Keratinocyte (primary cell): ENCODE measurements around the gene GTF2H1. TPM values are rescaled to one million over a fixed set of nuclear protein-coding genes. Genes with fewer than 3 reads are reported as not detected.

ENCODE experiments used
- DNase-seq: peaks from one replicate; pipeline ENCODE4 v3.0.0-alpha.2; 2011; ENCODE audit warnings: low read depth, missing footprints, low spot score
- FAIRE-seq: peaks from 2 replicates; lab custom pipeline; 2011; peaks lifted over from hg19 to GRCh38; lab: Jason Lieb, UNC
- H2AFZ ChIP-seq: 2 replicates; pipeline ENCODE4 v1.6.0; 2012; ENCODE audit warnings: low read length, control low read depth, inconsistent platforms; ENCODE audit not compliant: control insufficient read depth
- H3K27ac ChIP-seq: 2 replicates; pipeline ENCODE4 v1.5.1; 2011; ENCODE audit warnings: low read length; ENCODE audit not compliant: control insufficient read depth, insufficient read depth
- H3K27me3 ChIP-seq: 3 replicates; pipeline ENCODE4 v1.6.0; 2011; ENCODE audit warnings: low read length; ENCODE audit not compliant: control insufficient read depth, insufficient read depth; ENCODE audit errors: extremely low read depth
- H3K36me3 ChIP-seq, 2 experiments: 2 replicates in 1 of 2; 3 replicates in 1 of 2; pipeline ENCODE4 v1.5.1; 2011; ENCODE audit warnings: low read length in 2 of 2, mild to moderate bottlenecking in 1 of 2; ENCODE audit not compliant: control insufficient read depth in 2 of 2, insufficient read depth in 2 of 2; ENCODE audit errors: extremely low read depth in 1 of 2
- H3K4me1 ChIP-seq: 3 replicates; pipeline ENCODE4 v1.5.1; 2011; ENCODE audit warnings: low read length; ENCODE audit not compliant: control insufficient read depth, insufficient read depth; ENCODE audit errors: extremely low read depth
- H3K4me2 ChIP-seq: 3 replicates; pipeline ENCODE4 v1.6.0; 2011; ENCODE audit warnings: low read depth, low read length; ENCODE audit not compliant: control insufficient read depth, insufficient read depth; ENCODE audit errors: extremely low read depth
- H3K4me3 ChIP-seq, 3 experiments: fragments of 200-600 bp in 1 of 3; sonication (generic) in 1 of 3; 2 replicates in 2 of 3; 3 replicates in 1 of 3; pipeline ENCODE4 v1.5.1; 2011 to 2016; ENCODE audit warnings: low read length in 3 of 3, mild to moderate bottlenecking in 3 of 3, control low read depth in 2 of 3, inconsistent platforms in 1 of 3, low read depth in 1 of 3, mixed read lengths in 1 of 3, mixed run types in 1 of 3, moderate library complexity in 1 of 3; ENCODE audit not compliant: control insufficient read depth in 2 of 3, insufficient read depth in 2 of 3; ENCODE audit errors: extremely low read depth in 1 of 3
- H3K79me2 ChIP-seq: 2 replicates; pipeline ENCODE4 v1.6.0; 2012; ENCODE audit warnings: low read length; ENCODE audit not compliant: control insufficient read depth, insufficient read depth
- H3K9ac ChIP-seq: 3 replicates; pipeline ENCODE4 v1.6.0; 2011; ENCODE audit warnings: low read length; ENCODE audit not compliant: control insufficient read depth, insufficient read depth; ENCODE audit errors: extremely low read depth
- H3K9me1 ChIP-seq: 3 replicates; pipeline ENCODE4 v1.6.0; 2011; ENCODE audit warnings: low read length; ENCODE audit not compliant: control insufficient read depth, insufficient read depth; ENCODE audit errors: extremely low read depth
- H3K9me3 ChIP-seq: 2 replicates; pipeline ENCODE4 v1.5.1; 2012; ENCODE audit warnings: low read depth, low read length; ENCODE audit not compliant: control insufficient read depth
- H4K20me1 ChIP-seq: 3 replicates; pipeline ENCODE4 v1.6.0; 2011; ENCODE audit warnings: low read length; ENCODE audit not compliant: control insufficient read depth, insufficient read depth; ENCODE audit errors: extremely low read depth
- CTCF ChIP-seq, 3 experiments: IDR thresholded peaks in 1 of 3; conservative IDR thresholded peaks in 1 of 3; optimal IDR thresholded peaks in 1 of 3; 2 replicates in 2 of 3; 3 replicates in 1 of 3; pipeline versions ENCODE3 to v1.5.1; 2011; ENCODE audit warnings: low read length in 3 of 3, mild to moderate bottlenecking in 3 of 3, moderate library complexity in 2 of 3, control low read depth in 1 of 3, inconsistent platforms in 1 of 3; ENCODE audit not compliant: insufficient read depth in 2 of 3; ENCODE audit errors: extremely low read depth in 1 of 3
- EZH2 ChIP-seq: IDR thresholded peaks from one replicate; pipeline ENCODE4 v1.6.1; 2012; ENCODE audit warnings: inconsistent platforms, mild to moderate bottlenecking, low read length, moderate library complexity
- dilution Hi-C: fragments of 300-500 bp; cut with MboI; formaldehyde crosslinking; loops from one replicate; pipeline ENCODE4 v1.7.0; 2020; ENCODE audit warnings: low sequenced_read_pairs; ENCODE audit not compliant: extremely low pct_ligation_motif_present
- polyA plus RNA-seq, 5 experiments: library from polyadenylated mRNA; depleted of rRNA in 3 of 5; stranded (reverse) in 3 of 5; stranded (forward) in 1 of 5; unstranded in 1 of 5; fragments of >200 nt; gene quantifications; 1 replicate in 1 of 5; 2 replicates in 3 of 5; 3 replicates in 1 of 5; pipeline versions ENCODE4 v1.2.1 to v1.2.3, GENCODE V29; 2011 to 2012; ENCODE audit warnings: missing spikeins in 2 of 5, low read depth in 1 of 5, low replicate concordance in 1 of 5

The GTF2H1 gene
- polyA plus RNA-seq, 1 donor (not counting 4 experiments of a cell fraction or from before 2014, with no cell fraction given): 42.1 TPM

GRCh38 chr11:18361154-18361553 lies 38.8 kb downstream of the GTF2H1 start:
- Histone ChIP-seq H2AFZ (no peak overlapping the region), H3K4me1 (no peaks in the 10 kb centered on the region), H3K27me3 (no peaks in the 10 kb centered on the region), H3K4me2 (no peak overlapping the region), H4K20me1 (no peaks in the 10 kb centered on the region), H3K9ac (no peak overlapping the region), H3K79me2 (no peaks in the 10 kb centered on the region), H3K9me1 (no peaks in the 10 kb centered on the region), H3K4me3 (no peak overlapping the region), H3K36me3 (peaks cover 23 to 49% of the 10 kb centered on the region in 2 experiments), H3K27ac (no peak overlapping the region), H3K9me3 (no peaks in the 10 kb centered on the region)
- TF ChIP-seq CTCF (optimal IDR thresholded peaks at IDR 0.05 in 1 of 3, IDR thresholded peaks at IDR 0.05 in 1 of 3, conservative IDR thresholded peaks at IDR 0.05 in 1 of 3; ENCODE audit: extremely low read depth in 1 of 3, insufficient read depth in 2 of 3, low read length in 3 of 3) (no peak), EZH2 (no peak)
- DNase-seq: no peak
- FAIRE-seq: no peak
- dilution Hi-C loops: no loop called here

GRCh38 chr11:18364495-18365073 lies 42.2 kb downstream of the GTF2H1 start:
- H3K9me3 ChIP-seq: no peaks in the 10 kb centered on the region
- H3K4me2 ChIP-seq: no peak overlapping the region
- TF ChIP-seq CTCF (optimal IDR thresholded peaks at IDR 0.05 in 1 of 3, IDR thresholded peaks at IDR 0.05 in 1 of 3, conservative IDR thresholded peaks at IDR 0.05 in 1 of 3; ENCODE audit: extremely low read depth in 1 of 3, insufficient read depth in 2 of 3, low read length in 3 of 3) (no peak), EZH2 (no peak)
- H3K9me1 ChIP-seq: no peaks in the 10 kb centered on the region
- H4K20me1 ChIP-seq: no peaks in the 10 kb centered on the region
- dilution Hi-C loops: no loop called here
- H3K9ac ChIP-seq: no peak overlapping the region
- no peaks in the 10 kb centered on the region for H3K4me1 ChIP-seq
- H3K27ac ChIP-seq: no peak overlapping the region
- FAIRE-seq: no peak
- no peaks in the 10 kb centered on the region for H3K27me3 ChIP-seq
- H3K4me3 ChIP-seq: no peak overlapping the region
- no peak for DNase-seq
- no peak overlapping the region for H2AFZ ChIP-seq
- no peaks in the 10 kb centered on the region for H3K79me2 ChIP-seq
- H3K36me3 ChIP-seq: peaks cover 20 to 35% of the 10 kb centered on the region in 2 experiments
